OCI-LY3 (cell line): Measurements from ENCODE around the gene ARHGAP18.

ENCODE experiments used
- CTCF ChIP-seq: fragments of 200-600, 300-600 bp; sonication (generic); IDR thresholded peaks from 2 replicates; pipeline ENCODE4 v1.5.1; 2014; ENCODE audit warnings: antibody characterized with exemption, low read length, low read depth
- EZH2phosphoT487 ChIP-seq: fragments of 200-600 bp; shearing (Covaris generic); IDR thresholded peaks from 2 replicates; pipeline ENCODE4 v1.6.1; 2018; ENCODE audit warnings: antibody characterized with exemption, mixed run types, low read depth

DNA sequence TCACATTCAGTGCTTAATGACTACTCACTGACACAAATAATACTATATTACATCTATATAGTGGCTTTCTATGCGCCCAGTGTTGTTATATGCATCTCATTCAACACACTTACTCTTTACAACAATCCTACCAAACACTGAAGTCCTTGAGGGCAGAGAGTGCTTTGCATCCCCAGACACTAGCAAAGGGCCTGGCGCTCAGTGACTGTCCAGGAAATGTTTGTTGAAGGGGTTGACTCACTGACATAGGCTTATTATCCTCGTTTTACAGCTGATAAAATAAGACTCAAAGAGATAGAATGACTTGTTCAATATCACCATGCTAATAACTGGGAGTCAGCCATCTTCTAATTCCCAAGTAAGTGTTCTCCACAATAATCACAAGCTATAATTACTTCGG, 163.3 kb downstream of the ARHGAP18 start:
- TF ChIP-seq CTCF: no peak
- no peak for TF ChIP-seq EZH2phosphoT487
